HG03354 (cell line): Measurements from ENCODE around the gene UTF1.

Experiments
- ATAC-seq: cut with Tn5 transposase; IDR thresholded peaks from one replicate; pipeline ENCODE4 v1.9.1; 2021; ENCODE audit warnings: mild to moderate bottlenecking; ENCODE audit not compliant: unreplicated experiment, poor library complexity, severe bottlenecking

UTF1 gene

DNA sequence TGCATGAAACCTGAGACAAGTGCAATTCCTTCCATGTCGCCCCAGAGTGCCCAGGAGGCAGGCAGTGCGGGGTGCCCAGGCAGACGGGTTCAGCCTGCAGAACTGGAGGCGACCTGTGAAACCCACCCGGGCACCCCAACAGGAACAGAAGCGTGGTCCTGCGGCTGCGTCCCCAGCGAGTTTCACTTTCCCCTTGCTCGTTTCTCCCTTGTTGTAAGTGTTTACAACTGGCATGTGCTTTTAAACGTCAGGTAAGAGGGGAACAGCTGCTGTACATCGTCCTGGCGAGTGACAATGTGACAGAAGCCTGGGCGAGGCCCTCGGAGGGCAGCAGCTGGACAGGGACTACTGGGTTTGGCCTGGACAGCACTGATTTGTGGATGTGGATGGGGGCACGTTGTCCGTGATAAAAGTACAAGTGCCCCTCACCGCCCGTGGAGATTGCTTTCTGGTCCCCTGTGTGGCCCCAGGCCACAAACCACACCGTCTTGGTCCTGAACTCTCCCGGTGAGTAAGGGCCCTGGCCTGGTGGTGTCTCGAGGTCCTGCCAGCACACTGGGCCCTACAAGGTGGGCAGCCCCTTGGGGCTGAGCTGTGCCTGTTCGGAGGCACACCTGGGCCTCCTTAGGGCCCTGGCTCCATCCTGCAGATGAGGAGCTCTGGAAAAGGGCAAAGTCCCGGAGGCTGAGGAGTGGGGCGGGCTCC, 11.6 kb downstream of the UTF1 start:
- peak; percentile 49 for ATAC-seq

DNA sequence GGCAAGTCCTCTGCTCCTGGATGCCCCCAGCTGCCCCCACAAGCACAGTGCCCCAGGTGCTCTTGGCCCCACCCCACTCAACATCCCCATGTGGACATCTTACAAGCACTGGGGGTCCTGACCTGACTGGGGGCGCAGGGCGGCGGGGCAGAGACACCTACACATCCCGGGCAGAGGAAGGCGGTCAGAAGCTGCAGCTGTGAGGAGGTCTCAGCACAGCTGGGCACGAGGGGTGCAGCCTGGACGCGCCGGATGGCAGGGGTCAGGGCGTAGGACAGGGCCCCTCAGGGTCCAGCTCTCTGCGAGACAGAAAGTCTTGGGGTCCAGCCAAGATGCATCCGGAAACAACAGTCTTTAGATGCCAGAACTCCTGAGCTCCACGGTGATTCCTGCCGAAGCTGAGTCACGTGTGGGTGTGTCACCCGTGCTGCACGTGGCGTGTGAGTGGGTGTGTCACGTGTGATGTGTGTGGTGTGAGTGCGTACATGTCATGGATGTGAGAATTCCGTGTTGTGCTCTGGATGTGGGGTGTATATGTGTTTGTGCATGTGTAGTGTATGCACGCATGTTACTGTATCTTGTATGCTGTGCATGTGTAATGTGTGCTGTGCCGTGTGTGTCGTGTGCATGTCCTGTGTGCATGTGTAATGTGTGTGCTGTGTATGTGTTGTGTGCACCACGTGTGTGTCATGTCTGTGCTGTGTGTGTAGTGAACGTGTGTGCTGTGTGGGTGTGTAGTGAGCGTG, 12.8 kb downstream of the UTF1 start:
- no peak for ATAC-seq

DNA sequence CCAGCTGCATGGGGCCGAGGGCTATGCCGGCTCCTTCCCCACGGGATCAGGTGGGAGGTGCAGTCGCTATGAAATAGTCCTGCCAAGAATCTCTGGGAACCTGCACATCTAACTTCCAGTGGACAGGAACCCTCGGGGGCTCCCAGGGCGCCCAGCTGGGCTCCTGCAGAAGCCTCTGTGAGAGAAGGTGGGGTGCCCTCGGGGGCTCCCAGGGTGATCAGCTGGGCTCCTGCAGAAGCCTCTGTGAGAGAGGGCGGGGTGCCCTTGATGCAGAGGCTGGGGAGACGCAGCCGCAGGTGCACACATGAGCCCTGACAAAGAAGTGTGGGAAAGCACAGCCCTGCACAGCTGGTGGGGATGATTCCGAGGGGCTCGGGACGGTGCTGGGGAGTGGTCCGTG, 13.6 kb downstream of the UTF1 start:
- ATAC-seq, result no peak

DNA sequence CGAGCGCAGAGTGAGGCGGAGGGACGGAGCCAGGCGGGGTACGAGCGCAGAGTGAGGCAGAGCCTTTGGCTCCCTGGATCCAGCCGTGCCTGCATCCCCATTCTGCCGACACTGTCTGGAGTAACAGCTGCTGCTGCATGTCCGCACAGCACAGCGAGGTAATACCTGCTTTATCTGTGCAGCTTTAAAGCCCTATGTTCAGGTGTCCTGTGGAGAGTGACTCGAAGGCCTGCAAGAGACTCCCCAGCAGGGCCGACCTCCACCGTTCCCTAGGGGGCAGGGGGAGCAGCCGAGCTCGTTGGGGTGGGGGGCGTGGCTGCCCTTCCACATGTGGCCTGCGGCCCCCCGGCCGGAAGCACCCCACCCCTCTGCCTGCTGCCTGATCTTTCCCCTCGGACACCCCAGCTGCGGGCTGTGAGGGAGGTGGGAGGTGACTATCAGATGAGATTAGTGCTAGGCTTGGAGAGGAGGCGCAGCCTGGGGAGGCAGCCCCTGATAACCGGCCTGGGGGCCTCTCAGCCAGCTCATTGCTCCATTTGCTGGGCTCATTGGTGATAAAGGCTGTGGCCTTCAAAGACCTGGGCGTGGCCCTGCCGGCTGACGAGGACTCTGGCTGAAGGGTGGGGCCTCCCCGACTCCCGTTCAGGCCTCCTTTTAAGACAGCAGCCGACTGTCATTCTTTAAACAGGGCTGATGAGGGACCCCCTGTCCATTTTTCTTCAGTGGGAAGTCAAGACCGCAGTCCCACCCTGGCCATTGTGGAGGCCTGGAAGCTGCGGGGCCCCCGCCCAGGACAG, 15.6 kb downstream of the UTF1 start:
- no peak for ATAC-seq

DNA sequence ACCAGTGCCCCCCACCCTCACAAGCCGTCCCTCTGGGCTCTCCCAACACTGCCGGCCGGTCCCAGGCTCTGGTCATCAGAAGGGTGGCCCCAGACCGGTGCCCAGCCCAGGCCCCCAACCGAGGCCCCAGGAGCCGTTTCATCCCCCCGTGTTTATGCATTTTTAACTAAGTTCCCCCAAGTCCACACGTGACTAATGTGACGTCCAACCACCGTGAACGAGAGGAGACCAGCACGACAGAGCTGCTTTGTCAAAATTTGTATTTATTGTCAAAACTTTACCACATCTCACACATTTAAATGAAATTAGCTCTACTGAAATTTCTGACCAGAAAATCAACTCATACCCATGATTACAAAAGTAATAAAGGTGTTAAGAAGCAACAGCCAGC, 16.2 kb downstream of the UTF1 start:
- ATAC-seq, result no peak

DNA sequence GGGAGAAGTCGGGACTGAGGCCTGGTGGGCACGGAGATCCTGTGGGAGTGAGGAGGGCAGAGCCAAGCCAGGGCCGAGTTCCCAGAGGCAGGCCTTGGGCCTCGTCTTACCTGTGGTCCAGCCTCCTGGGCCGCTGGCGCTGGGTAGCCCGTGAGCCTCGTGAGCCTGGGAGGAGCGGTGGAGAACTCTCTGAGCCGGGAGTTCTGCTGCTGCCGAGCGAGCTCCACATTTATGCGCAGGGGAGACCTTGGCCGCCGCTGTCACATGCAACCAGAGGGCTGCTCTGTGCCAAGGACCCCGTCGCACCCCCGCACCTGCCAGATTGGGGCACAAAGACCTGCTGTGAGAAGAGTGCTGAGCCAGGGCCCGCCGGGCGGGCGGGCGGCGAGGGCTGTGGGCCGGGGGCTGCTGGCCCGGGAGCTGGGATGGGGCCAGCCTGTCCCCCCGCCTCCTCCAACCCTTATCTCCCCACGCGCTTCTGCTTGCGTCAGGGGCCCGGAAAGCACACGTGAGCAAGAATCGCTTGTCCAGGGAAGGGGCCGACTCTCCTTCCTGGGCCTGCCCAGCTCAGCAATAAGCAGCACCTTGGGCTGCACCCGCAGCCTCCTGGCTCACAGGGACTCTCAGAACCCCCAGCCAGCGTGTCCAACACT, 17.8 kb downstream of the UTF1 start:
- ATAC-seq, result no peak

DNA sequence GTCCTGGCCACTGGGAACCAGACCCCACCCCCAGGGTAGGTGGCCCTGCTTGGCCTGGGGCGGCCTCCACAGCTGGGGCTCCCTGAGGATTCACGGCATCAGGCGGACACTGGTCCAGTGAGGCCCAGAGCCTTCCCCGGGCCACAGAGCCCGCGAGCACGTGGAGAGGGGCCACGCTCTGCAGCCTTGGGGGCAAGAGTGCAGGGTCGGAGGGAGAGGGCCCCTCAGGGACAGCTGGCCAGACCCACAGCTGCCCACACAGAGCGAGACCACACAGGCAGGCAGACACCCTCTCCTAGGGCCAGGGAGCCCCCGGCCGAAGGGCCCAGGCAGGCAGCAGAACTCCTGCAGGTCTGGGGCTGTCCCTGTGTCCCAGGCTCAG, 18.3 kb downstream of the UTF1 start:
- no peak for ATAC-seq

DNA sequence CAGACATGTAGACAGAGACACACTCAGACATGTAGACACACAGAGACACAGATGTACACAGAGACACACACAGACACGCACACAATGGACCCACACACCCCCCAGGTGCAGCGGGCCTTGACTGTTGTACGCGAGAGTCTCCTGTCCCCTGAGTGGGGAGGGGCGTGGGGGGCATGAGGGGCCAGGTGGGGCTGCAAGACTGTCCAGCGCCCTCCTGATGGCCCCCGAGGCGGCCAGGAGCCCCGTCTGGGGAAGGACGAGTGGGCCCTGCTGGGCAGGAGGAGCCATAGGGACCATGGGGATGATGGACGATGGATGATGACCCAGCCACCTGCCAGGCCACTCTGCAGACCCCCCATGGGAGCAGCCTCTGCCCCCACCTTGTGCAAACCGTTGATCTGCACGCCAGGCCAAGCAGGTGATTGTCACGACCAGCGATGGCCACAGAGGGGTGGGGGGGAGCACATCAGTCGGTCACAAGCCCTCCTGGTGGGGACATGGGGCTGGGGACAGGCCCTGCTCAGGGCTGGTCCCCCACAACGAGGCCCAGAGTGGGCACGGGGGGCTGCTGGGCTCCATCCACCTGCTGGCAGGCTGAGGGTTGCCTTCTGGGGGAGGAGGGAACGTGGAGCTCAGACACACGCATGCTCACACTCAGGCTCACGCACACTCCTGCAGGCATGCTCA, 19.2 kb downstream of the UTF1 start:
- ATAC-seq, result no peak

DNA sequence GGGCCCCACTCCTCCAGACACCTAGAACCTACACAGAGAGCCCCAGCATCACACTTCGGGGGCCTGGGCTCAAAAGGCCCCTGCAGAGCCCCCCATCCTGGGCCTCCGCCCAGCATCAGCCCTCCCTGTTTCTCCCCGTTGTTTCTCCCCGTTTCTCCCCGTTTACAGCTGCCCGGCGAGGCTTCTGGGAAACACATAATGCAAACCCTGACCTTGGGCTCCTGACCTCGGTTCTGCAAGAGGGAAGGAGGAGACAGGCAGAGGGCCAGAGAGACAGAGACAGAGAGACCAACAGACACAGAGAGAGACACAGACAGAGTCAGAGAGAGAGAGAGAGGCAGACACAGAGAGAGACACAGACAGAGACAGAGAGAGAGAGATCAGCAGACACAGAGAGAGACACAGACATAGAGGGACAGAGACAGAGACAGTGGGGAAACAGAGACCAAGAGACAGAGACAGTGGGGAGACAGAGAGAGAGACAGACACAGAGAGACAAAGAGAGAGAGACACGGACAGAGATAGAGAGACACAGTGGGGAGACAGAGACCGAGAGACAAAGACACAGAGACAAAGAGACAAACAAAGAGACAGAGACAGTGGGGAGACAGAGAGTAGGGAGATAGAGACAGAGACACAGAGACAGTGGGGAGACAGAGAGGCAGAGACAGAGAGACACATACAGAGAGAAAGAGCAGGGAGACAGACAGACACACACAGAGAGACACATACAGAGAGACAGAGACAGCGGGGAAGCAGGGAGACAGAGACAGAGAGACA, 20.1 kb downstream of the UTF1 start:
- no peak for ATAC-seq

DNA sequence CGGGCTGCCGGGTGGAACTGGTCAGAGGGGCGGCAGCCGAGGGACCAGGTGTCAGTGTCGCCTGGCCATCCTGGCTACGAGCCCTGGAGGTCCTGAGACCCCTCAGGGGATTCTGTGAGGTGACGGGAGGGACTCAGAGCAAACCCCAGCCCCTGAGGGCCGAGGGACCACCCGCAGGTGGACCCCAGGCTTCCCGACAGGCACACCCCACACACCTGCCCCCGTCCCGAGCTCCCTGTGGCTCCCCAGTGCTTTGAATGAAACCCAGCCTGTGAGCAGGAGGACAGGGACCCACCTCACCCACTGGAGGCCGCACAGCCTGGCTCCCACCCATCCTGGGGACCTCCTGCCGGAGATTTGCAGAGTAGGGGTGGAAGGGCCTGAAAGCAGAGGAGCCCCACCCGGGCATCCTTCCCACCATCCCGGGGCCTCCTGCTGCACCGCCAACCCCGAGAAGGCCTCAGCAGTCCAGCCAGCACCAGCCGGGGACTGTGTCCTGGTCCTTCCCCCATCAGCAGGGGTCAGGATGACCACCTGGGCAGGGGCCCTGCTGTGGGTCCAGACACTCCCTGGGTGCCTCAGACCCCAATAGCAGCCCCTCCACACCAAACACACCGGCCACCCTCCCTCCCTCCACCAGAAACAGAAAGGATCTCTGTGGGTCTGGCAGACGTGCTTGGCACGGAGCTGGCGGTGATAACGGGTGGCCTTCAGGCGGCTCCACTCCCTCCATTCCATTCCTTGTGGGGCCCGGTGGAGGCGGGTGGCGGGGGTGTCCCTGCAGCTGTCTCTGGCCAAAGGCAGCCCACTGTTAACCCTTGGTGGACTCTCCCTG, 21.6 kb downstream of the UTF1 start:
- no peak for ATAC-seq

DNA sequence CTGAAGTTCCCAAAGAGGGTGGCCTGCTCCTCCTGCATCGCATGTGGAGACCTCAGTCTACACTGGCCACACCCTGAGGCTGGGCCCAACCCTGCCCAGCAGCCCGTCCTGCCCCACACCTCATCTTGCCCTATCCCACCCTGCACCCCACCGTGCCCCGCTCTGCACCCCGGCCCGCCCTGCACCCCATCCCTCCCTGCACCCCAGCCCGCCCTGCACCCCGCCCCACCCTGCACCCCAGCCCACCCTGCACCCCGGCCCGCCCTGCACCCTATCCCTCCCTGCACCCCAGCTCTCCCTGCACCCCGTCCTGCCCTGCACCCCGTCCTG, 22.2 kb downstream of the UTF1 start:
- no peak for ATAC-seq

DNA sequence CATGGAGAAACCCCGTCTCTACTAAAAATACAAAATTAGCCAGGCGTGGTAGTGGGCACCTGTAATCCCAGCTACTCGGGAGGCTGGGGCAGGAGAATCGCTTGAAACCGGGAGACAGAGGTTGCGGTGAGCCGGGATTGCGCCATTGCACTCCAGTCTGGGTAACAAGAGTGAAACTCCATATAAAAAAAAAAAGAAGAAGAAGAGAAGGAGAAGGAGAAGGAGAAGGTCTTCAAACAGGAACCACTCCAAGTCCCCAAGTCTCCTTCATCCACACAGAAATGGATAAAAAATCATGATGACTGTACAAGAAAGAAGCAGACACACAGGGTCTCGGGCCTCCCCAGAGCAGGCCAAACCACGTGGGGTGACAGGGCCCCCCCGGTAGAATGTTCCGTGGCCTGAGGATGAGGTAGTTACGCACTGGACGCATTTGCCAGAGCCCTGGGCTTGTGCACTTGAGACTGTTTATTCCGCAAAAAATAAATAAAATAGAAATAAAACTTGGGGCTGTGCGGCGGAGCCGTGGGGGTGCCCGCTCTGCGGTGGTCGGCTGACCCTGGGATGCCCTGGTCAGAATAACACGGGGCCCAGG, 23.4 kb downstream of the UTF1 start:
- no peak for ATAC-seq

DNA sequence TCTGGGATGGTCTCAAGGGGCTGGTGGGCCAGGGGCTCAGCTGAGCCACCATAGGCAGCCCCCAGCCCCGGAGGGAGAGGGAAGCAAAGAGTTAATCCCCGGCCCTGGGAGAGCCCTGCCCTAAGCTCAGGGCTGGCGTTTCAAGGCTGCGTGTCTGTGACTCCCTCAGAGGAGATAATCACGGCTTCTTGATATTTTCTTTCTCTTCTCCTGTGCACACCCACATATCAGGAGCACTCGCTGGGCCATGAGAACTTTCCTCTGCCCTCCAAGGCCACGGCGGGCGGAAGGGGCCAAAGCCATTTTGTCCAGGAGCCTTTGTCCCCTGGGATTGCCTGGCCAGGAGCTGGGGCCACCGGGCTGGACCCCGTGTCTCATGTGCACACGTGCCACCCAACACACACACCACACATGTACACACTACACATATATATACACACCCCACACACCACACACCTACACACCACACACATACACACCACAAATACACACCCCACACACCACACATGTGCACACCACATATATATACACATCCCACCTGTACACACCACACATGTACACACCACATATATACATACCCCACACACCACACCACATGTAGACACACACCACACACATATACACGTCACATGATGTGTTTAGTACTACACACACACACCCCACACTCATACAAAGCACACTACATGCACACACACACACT, 24.6 kb downstream of the UTF1 start:
- ATAC-seq, result no peak

DNA sequence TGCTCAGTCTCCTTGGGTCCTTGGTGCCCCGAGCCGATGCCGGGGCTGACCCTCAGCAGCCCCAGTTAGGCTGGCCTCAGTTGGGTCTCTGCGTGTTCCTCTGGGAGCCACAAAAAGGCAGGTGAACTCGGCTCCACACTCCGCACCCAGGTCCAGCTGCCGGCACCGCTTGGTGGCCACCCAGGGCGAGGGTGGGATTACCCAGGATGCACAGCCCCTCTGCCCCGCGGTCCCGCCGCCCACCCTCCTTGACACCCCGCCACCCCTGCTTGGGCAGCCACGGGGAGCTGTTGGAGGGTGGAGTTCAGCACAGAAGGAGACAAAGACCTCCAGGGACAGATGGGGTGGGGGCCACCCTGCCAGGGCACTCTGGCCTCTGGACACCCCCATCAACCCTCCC, 25.3 kb downstream of the UTF1 start:
- ATAC-seq, result no peak

DNA sequence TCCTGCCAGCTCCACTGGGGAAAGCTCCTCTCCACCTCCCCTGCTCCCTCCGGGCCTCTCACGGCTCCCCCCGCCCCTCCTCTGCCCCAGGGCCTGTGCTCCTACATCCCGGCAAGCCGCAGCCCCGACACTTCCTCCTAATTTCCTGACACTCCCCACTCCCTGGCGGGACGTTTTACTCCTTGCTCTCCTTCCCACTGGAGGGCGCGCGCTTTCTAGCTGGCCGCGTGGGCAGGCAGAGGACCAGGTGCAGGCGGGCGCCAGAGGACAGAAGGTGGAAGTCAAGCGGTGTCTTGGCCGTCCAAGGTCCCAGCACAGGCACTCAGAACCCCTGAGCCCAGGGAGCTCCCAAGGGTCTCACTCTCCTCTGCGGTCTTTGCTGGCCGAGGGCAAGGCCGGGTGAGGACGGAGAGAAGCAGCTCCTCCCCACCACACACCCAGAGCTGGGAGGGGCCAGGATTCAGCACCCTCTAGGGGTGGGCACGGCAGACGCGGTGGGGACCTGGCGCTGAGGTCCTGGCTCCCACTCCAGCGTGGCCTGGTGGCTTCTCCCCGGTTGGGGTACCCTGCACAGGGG, 27.6 kb downstream of the UTF1 start:
- ATAC-seq, result no peak

DNA sequence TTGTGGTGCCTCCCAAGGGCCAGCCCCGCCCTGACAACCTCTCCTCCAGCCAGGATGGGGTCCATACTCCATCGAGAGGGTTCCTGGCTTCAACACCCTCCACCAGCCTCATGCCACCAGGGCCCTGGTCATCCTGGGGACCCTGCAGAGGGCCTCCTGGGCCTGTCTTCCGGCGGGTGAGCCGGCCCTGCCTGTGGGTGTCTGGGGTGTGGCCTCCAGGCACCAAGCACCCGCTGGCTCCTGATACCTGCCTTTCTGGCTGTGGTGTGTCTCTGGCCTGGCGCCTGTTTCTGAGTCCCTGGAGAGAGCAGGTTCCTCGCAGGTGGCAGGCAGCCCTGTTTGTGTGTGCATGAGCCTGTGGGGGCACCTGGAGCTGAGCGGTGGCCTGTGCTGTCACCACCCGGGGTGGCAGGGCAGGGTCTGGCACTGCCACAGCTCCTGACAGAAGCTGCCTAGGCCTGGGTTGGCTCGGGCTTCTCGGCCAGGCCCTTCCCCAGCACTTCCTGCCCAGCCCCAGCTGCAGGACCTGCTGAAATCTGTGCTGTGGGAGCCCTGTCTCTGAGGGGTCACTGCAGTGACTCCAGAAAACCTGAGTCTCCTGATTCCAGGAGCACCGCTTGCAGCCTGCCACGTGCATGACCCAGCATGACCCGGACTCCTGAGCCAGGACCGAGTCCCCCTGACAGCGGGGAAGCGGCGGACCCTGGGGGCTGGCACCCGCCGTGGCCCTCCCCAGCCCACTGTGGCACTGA, 28.2 kb downstream of the UTF1 start:
- ATAC-seq, result no peak
